Hematopoietic multipotent progenitor cell treated with erythropoietin and hydrocortisone succinate and interleukin-3 and kit ligand, for 17 days (in vitro differentiated cells): ENCODE data around the gene MTMR4.
"Not testable (repeated sequence)": the region's sequence is repeated elsewhere in the genome, so short reads cannot be mapped to it uniquely, and the experiment has no call there.

Source experiments
- DNase-seq: peaks from one replicate; pipeline ENCODE4 v3.0.0-alpha.2; 2015; ENCODE audit warnings: low spot score

Gene MTMR4

GRCh38 chr17:58492238-58493121 is 22.0 kb downstream of the MTMR4 start:
- peak; percentile 92 for DNase-seq

- DNase-seq, result peak; percentile 47
These were observed 22.9 kb downstream of the MTMR4 start for GRCh38 chr17:58491510-58492045.

- no peak for DNase-seq
These were observed 26.0 kb downstream of the MTMR4 start for GRCh38 chr17:58488428-58488890.

- DNase-seq, result peak; percentile 63
These were observed 26.6 kb downstream of the MTMR4 start, which contains the start of gene HSF5 for GRCh38 chr17:58487589-58488427. Gene HSF5 (minus strand): TSS chr17:58488408. CDS start chr17:58488274, 134 bp downstream.

- DNase-seq, result no peak
These were observed 29.8 kb downstream of the MTMR4 start for GRCh38 chr17:58484600-58484999.

- not testable (repeated sequence) for DNase-seq
These were observed 32.6 kb downstream of the MTMR4 start for GRCh38 chr17:58481798-58482197.

- DNase-seq, result no peak
These were observed 34.3 kb downstream of the MTMR4 start for GRCh38 chr17:58480090-58480489.

GRCh38 chr17:58476812-58477211 is 37.6 kb downstream of the MTMR4 start:
- DNase-seq, result no peak

- DNase-seq, result no peak
These were observed 38.5 kb downstream of the MTMR4 start for GRCh38 chr17:58475985-58476384.

- no peak for DNase-seq
These were observed 44.1 kb downstream of the MTMR4 start for GRCh38 chr17:58470356-58470755.

GRCh38 chr17:58468944-58469343 is 45.5 kb downstream of the MTMR4 start:
- DNase-seq, result no peak

GRCh38 chr17:58455491-58455890 is 58.9 kb downstream of the MTMR4 start:
- DNase-seq, result no peak

GRCh38 chr17:58452738-58453137 is 61.7 kb downstream of the MTMR4 start:
- DNase-seq, result no peak

- DNase-seq, result peak; percentile 81
These were observed 67.1 kb downstream of the MTMR4 start for GRCh38 chr17:58447039-58447975.

GRCh38 chr17:58446086-58446485 is 68.4 kb downstream of the MTMR4 start:
- no peak for DNase-seq
